Thoracic aorta (tissue), 2 donors: ENCODE measurements around the gene FUNDC1. TPM values are rescaled to one million over a fixed set of nuclear protein-coding genes. Genes with fewer than 3 reads are reported as not detected.
A peak's percentile ranks its signal among the peaks of the same experiment; 100 is the strongest.

Experiments
- ATAC-seq: fragments of 150-250 bp; one replicate; pipeline ENCODE4 v1.8.0; 2017; ENCODE audit warnings: low read depth; ENCODE audit not compliant: insufficient number of reproducible peaks, low FRiP score
- DNase-seq: peaks from one replicate; pipeline ENCODE4 v3.0.0-alpha.2; 2020; ENCODE audit warnings: low spot score
- H3K27ac ChIP-seq, 2 donors: fragments of 200-600 bp; sonication (generic); 1 replicate in 1 of 2; 2 replicates in 1 of 2; pipeline ENCODE4 v1.5.1; 2016; ENCODE audit warnings: mild to moderate bottlenecking in 2 of 2, moderate library complexity in 2 of 2
- H3K27me3 ChIP-seq: fragments of 200-600 bp; sonication (generic); replicated peaks from 2 replicates; pipeline ENCODE4 v1.6.0; 2016; ENCODE audit warnings: mild to moderate bottlenecking; ENCODE audit not compliant: insufficient read depth
- H3K36me3 ChIP-seq: fragments of 200-600 bp; sonication (generic); one replicate; pipeline ENCODE4 v1.5.1; 2016
- H3K4me1 ChIP-seq, 2 donors: fragments of 200-600 bp; sonication (generic); 1 replicate in 1 of 2; 2 replicates in 1 of 2; pipeline versions ENCODE4 v1.5.1 to v1.6.0; 2016; ENCODE audit warnings: low read depth in 2 of 2, mild to moderate bottlenecking in 1 of 2; ENCODE audit not compliant: control insufficient read depth in 1 of 2
- H3K4me3 ChIP-seq: fragments of 200-600 bp; sonication (generic); 2 replicates; pipeline ENCODE4 v1.5.1; 2016; ENCODE audit warnings: mild to moderate bottlenecking
- H3K9me3 ChIP-seq: fragments of 200-600 bp; sonication (generic); 2 replicates; pipeline ENCODE4 v1.5.1; 2016
- CTCF ChIP-seq: fragments of 200-600 bp; sonication (generic); IDR thresholded peaks from one replicate; pipeline ENCODE4 v1.5.1; 2019; ENCODE audit warnings: antibody characterized with exemption
- total RNA-seq, 2 donors: library from RNA; depleted of rRNA; stranded (reverse); fragments of >200 nt; gene quantifications; one replicate each; pipeline versions ENCODE4 v1.1.0 to v1.2.3, GENCODE V29; 2016

The FUNDC1 gene
- total RNA-seq = 1 to 10 TPM; 3.0 to 3.8 TPM

DNA sequence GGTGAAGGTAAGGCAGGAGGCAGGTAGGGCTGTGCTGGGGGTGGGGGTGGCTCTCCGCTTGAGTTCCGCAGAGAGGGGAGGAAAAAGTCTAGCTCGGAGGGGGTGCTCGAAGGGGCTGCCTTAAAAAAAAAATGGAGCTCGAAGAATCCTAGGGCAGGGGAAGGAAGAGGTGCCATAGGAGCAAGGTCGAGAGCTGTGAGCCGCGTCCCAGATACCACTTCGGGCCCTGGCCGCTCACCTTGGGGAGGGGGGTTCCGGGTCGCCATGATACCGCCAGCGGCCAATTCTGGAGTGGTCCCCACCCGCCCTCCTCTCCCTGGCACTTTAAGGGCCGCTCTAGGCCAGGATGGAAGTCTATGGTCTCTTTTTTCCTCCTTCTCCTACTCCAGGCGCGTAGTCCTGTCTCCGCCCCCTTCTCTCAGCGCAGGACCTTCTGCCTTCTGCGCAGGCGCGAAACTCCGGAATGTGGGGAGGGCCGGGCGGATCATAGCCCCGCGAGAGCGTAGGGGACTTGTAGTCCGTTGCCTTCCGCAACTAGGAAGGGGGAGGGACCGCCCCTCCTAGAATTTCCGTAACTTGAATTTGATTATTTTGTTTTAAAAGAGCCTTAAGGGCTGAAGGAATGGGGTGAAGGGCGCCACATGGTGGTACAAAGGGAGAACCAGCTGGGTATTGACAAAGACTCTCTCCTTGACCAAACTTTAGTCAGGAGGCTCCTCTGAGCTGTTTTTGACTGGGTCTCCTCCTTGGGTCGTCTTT, at the start of gene FUNDC1:
FUNDC1 (minus strand) TSS at position 293 of the 759 bp plus-strand sequence; CDS start at position 266, 27 bp downstream.
- no peaks in the 10 kb centered on the region for H3K27me3 ChIP-seq
- H3K4me1 ChIP-seq = peaks cover 0 to 21% of the 10 kb centered on the region in 2 donors
- no peaks in the 10 kb centered on the region for H3K36me3 ChIP-seq
- no peak for TF ChIP-seq CTCF
- H3K27ac ChIP-seq = peak within 1 kb of the TSS in 1 of 2 donors; percentile 38
- ATAC-seq = peak; percentile 99
- DNase-seq = peak; percentile 74
- peak within 1 kb of the TSS; percentile 85 for H3K4me3 ChIP-seq
- no peaks in the 10 kb centered on the region for H3K9me3 ChIP-seq

- Histone ChIP-seq H3K36me3 (no peaks in the 10 kb centered on the region), H3K27ac (no peak overlapping the region), H3K9me3 (no peaks in the 10 kb centered on the region), H3K27me3 (no peaks in the 10 kb centered on the region), H3K4me3 (no peak overlapping the region), H3K4me1 (no peaks in the 10 kb centered on the region)
- no peak for DNase-seq
- TF ChIP-seq CTCF = no peak
- ATAC-seq = no peak
Measured at GRCh38 chrX:44585866-44586265, 43.2 kb upstream of the FUNDC1 start.

GRCh38 chrX:44580466-44580865, 37.8 kb upstream of the FUNDC1 start:
- TF ChIP-seq CTCF = no peak
- Histone ChIP-seq H3K4me3 (no peak overlapping the region), H3K36me3 (no peaks in the 10 kb centered on the region), H3K27me3 (no peaks in the 10 kb centered on the region), H3K9me3 (no peaks in the 10 kb centered on the region), H3K4me1 (no peaks in the 10 kb centered on the region), H3K27ac (no peak overlapping the region)
- DNase-seq (no peak), ATAC-seq (no peak)

DNA sequence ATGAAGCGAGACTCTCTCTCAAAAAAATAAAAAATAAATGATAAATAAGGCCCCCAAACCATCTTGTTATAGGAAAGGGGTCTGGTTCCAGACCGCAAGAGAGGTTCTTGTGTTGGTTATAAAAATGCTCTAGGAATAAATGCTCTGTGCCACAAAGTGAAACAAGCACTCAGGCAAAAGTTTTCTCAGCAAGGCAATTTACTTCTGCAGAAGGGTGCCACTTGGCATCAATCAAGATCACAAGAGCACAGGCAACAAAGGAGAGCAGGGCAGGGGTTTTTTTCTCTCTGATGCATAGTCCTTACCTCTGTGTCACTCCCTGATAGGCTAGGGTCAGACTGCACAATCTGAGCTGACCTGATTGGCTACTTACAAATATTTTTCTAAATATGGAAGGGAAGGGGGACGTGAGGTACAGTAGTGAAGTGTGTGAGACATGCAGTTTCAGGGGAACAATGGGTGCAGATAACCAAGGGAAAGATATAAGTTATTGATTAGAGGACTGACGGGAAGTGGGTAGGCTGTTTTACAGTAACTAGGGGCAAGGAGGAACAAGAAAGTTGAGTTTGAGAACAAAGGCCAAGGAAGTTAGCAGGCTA, 29.8 kb upstream of the FUNDC1 start:
- Histone ChIP-seq H3K4me1 (no peaks in the 10 kb centered on the region), H3K27ac (no peak overlapping the region), H3K9me3 (no peaks in the 10 kb centered on the region), H3K27me3 (no peaks in the 10 kb centered on the region), H3K4me3 (no peak overlapping the region), H3K36me3 (no peaks in the 10 kb centered on the region)
- ATAC-seq = no peak
- DNase-seq = no peak
- TF ChIP-seq CTCF = no peak

GRCh38 chrX:44570522-44570921, 27.9 kb upstream of the FUNDC1 start:
- Histone ChIP-seq H3K36me3 (no peaks in the 10 kb centered on the region), H3K4me1 (no peaks in the 10 kb centered on the region), H3K27me3 (no peaks in the 10 kb centered on the region), H3K4me3 (no peak overlapping the region), H3K9me3 (no peaks in the 10 kb centered on the region), H3K27ac (no peak overlapping the region)
- no peak for ATAC-seq
- DNase-seq = no peak
- no peak for TF ChIP-seq CTCF
